Stimulated activated CD4-positive, alpha-beta T cell treated with anti-CD3 and anti-CD28 coated beads, Interleukin-4, amount 100 ng/mL, for 24 hours (primary cell): ENCODE measurements around the gene PTPRD.

ENCODE experiments used
- DNase-seq: peaks from one replicate; pipeline ENCODE4 v3.0.0-alpha.2; 2020

PTPRD gene

GRCh38 chr9:8337834-8338766, 2274.7 kb downstream of the PTPRD start:
- no peak for DNase-seq

GRCh38 chr9:8332871-8333270, 2279.9 kb downstream of the PTPRD start:
- no peak for DNase-seq

- no peak for DNase-seq
Measured at GRCh38 chr9:8332331-8332650, 2280.5 kb downstream of the PTPRD start.

- DNase-seq: no peak
Measured at GRCh38 chr9:8331507-8332330, 2281.1 kb downstream of the PTPRD start.

- DNase-seq: no peak
Measured at GRCh38 chr9:8329561-8330283, 2283.1 kb downstream of the PTPRD start.

GRCh38 chr9:8315211-8315610, 2297.6 kb downstream of the PTPRD start:
- DNase-seq: no peak

- no peak for DNase-seq
Measured at GRCh38 chr9:8309258-8309657, 2303.5 kb downstream of the PTPRD start.

- no peak for DNase-seq
Measured at GRCh38 chr9:8304720-8305119, 2308.1 kb downstream of the PTPRD start.

GRCh38 chr9:8301296-8301695, 2311.5 kb downstream of the PTPRD start:
- DNase-seq: no peak

GRCh38 chr9:8297047-8297446, 2315.8 kb downstream of the PTPRD start:
- no peak for DNase-seq

GRCh38 chr9:8292657-8293056, 2320.1 kb downstream of the PTPRD start:
- no peak for DNase-seq

GRCh38 chr9:8289681-8290080, 2323.1 kb downstream of the PTPRD start:
- no peak for DNase-seq

GRCh38 chr9:8287970-8288369, 2324.8 kb downstream of the PTPRD start:
- DNase-seq: no peak

GRCh38 chr9:8287501-8287900, 2325.3 kb downstream of the PTPRD start:
- no peak for DNase-seq

GRCh38 chr9:8284884-8285283, 2327.9 kb downstream of the PTPRD start:
- no peak for DNase-seq

GRCh38 chr9:8282535-8282934, 2330.3 kb downstream of the PTPRD start:
- DNase-seq: no peak

GRCh38 chr9:8280811-8281210, 2332.0 kb downstream of the PTPRD start:
- no peak for DNase-seq

- DNase-seq: no peak
Measured at GRCh38 chr9:8278048-8278447, 2334.8 kb downstream of the PTPRD start.

GRCh38 chr9:8270235-8270634, 2342.6 kb downstream of the PTPRD start:
- DNase-seq: no peak

- DNase-seq: no peak
Measured at GRCh38 chr9:8268881-8269280, 2343.9 kb downstream of the PTPRD start.

- no peak for DNase-seq
Measured at GRCh38 chr9:8268216-8268878, 2344.5 kb downstream of the PTPRD start.

- no peak for DNase-seq
Measured at GRCh38 chr9:8267636-8268035, 2345.2 kb downstream of the PTPRD start.

- DNase-seq: no peak
Measured at GRCh38 chr9:8266861-8267260, 2345.9 kb downstream of the PTPRD start.
